ENCODE results near the gene HOXD12.

Gene HOXD12

GRCh38 chr2:176105078-176105729, 5.6 kb downstream of the HOXD12 start:
- DNase-seq (ENCODE audit: low read depth, low spot score) = no peak

DNA sequence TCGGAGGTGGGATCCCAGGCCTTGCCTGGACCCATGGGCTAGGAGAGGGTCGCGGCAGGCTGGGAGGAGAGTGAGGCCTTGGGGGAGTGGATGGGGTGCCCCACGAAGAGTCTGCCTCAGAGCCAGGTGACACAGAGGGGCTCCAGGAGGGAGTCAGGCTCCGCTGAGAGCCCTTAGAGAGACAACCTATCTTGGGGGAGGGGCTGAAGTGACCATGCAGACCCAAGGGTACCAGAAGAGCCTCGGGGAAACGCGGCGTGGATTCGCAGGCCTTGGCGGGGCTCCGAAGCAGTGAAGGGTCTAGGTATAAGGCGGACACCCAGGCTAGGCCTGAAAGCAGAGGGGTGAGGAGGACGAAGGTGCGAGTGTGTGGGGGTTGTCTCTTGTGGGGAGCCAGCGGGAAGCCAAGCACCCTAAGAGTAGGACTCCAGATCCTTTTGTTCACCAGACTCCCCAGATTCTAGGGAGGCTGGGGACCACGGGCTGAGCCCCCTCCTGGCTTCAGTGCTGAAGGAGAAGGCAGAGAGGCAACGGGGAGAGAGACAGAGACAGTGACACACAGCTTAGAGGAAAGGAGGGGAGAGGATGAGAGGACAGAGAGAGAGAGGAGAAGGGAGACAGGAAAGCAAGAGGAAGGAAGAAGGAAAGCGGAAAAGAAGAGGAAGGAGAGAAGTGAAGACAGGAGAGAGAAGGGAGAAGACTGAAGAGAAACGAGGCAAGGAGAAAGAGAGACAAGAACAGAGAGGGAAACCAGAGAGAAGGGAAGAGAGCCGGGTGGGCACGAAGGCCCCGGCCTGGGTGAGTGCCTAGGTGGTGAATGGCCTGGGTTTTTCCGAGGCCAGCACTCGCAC, 6.4 kb downstream of the HOXD12 start:
- no peak for DNase-seq (ENCODE audit: low read depth, low spot score)

DNA sequence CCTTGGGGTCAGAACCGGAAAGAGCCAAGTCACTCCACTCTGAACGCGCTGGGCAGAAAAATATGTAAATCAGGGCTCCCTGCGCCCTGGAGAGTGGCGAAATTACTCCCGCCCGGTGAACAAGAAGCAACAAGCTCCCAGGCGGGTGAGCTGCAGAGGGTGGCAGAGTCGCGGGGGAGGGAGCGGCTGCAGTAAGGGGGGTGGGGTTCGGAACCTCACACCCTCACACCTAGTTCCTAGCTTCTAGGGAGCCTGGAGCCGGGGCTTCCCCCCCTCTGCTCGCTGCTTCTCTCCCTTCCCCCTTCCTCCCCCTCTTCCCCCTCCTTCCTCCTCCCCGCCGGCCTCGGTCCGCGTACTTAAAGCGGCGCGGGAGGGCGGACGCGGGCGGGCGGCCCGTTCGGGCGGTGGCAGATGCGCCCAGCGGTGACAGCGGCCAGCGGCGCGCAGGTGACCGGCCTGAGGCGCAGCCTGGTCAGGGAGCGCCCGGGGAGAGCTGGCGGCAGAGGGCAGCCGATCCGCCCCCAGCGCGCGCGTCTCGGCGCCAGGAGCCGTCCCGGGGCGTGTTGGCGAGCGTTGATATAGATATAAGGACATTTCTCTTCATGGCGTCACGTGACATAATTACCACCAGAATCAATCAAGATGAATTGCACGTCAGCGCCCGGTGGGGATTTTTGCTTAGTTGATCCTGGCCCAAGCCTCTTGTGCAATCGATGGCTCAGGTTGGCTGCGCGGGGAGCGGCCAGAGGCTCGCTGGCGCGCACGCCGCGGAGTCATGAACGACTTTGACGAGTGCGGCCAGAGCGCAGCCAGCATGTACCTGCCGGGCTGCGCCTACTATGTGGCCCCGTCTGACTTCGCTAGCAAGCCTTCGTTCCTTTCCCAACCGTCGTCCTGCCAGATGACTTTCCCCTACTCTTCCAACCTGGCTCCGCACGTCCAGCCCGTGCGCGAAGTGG, 7.3 kb downstream of the HOXD12 start, which contains the start of gene HOXD11:
TSS of gene HOXD11 (plus strand) at position 700 of the 959 bp plus-strand sequence. CDS start at position 776, 76 bp downstream.
- no peak for DNase-seq (ENCODE audit: low read depth, low spot score)

DNA sequence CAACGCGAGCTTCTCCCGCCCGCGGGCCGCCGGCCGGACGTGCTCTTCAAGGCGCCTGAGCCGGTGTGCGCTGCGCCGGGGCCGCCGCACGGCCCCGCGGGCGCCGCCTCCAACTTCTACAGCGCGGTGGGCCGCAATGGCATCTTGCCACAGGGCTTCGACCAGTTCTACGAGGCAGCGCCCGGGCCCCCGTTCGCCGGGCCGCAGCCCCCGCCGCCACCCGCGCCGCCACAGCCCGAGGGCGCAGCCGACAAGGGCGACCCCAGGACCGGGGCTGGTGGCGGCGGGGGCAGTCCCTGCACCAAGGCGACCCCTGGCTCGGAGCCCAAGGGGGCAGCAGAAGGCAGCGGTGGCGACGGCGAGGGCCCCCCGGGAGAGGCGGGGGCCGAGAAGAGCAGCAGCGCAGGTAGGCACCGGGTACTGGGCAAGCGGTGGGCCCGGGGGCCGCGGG, 8.2 kb downstream of the HOXD12 start:
- no peak for DNase-seq (ENCODE audit: low read depth, low spot score)

- no peak for DNase-seq (ENCODE audit: low read depth, low spot score)
Measured at GRCh38 chr2:176109192-176109901, 9.8 kb downstream of the HOXD12 start.

GRCh38 chr2:176109946-176110345, 10.4 kb downstream of the HOXD12 start:
- DNase-seq (ENCODE audit: low read depth, low spot score) = no peak

GRCh38 chr2:176110415-176111308, 11.1 kb downstream of the HOXD12 start:
- no peak for DNase-seq (ENCODE audit: low read depth, low spot score)

GRCh38 chr2:176111309-176111663, 11.7 kb downstream of the HOXD12 start:
- no peak for DNase-seq (ENCODE audit: low read depth, low spot score)

GRCh38 chr2:176111846-176112374, 12.3 kb downstream of the HOXD12 start:
- no peak for DNase-seq (ENCODE audit: low read depth, low spot score)

- no peak for DNase-seq (ENCODE audit: low read depth, low spot score)
Measured at GRCh38 chr2:176112375-176113302, 13.0 kb downstream of the HOXD12 start.

- DNase-seq (ENCODE audit: low read depth, low spot score) = no peak
Measured at GRCh38 chr2:176114120-176114929, 14.7 kb downstream of the HOXD12 start.

- no peak for DNase-seq (ENCODE audit: low read depth, low spot score)
Measured at GRCh38 chr2:176114930-176115625, 15.5 kb downstream of the HOXD12 start.

DNA sequence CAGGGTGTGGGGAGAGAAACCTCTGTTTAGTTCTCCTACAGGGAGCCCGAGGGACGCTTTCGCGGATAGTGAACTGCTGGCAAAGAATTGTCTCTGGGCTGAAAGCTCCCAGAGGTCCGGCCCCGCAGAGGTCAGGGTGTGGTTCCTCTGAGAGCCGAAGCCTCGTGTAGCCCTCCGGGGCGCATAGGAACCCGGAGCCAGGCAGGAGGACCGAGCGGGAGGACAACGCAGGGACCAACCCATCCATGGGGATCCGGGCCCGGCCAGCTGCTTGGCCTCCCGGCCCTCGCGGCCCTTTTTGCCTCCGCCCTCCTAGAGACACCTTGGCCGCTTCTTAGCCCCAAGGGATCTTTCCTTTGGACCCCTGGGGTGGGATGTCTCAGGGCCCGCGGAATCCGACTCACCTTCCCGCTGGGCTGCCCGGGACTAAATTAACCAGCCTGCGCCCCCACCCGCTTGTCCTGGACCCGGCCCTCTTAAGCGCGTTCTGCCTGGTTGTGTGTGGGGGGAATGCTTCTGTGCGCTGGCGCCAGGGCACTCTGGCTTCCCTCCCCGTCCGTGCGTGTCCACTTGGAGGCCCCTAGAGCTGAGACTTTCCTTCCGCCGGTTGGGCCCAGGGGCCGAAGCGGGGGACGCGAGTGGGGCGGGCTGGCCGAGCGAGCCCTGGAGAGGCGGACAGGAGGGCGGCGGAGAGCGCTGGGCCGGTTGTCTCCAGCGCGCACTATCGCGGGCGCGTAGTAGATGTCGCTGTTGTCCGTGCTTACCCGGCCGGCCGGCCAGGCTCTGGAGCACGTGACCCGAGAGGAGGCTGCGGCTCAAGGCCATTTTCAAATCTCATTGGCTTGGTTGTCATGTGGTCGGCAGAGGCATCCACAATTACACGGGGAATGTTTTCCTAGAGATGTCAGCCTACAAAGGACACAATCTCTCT, 16.6 kb downstream of the HOXD12 start, which contains the start of gene HOXD10:
TSS of gene HOXD10 (plus strand) at position 896 of the 931 bp plus-strand sequence. CDS start 56 bp downstream, outside the sequence.
- DNase-seq (ENCODE audit: low read depth, low spot score) = no peak

DNA sequence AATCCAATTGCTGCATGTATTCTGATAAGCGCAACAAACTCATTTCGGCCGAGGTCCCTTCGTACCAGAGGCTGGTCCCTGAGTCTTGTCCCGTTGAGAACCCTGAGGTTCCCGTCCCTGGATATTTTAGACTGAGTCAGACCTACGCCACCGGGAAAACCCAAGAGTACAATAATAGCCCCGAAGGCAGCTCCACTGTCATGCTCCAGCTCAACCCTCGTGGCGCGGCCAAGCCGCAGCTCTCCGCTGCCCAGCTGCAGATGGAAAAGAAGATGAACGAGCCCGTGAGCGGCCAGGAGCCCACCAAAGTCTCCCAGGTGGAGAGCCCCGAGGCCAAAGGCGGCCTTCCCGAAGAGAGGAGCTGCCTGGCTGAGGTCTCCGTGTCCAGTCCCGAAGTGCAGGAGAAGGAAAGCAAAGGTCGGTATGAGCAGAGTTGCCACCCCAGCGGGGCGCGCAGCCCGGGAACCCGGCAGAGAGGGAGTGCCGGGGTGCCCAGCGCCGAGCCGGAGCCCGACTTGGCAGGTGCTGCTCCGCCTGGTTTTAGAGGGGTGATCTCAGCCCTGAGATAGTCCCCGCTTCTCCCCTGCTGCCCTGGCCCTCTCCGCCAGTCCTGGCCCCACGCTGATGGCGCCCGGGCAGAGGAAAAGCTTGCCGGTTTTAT, 17.7 kb downstream of the HOXD12 start:
- no peak for DNase-seq (ENCODE audit: low read depth, low spot score)

DNA sequence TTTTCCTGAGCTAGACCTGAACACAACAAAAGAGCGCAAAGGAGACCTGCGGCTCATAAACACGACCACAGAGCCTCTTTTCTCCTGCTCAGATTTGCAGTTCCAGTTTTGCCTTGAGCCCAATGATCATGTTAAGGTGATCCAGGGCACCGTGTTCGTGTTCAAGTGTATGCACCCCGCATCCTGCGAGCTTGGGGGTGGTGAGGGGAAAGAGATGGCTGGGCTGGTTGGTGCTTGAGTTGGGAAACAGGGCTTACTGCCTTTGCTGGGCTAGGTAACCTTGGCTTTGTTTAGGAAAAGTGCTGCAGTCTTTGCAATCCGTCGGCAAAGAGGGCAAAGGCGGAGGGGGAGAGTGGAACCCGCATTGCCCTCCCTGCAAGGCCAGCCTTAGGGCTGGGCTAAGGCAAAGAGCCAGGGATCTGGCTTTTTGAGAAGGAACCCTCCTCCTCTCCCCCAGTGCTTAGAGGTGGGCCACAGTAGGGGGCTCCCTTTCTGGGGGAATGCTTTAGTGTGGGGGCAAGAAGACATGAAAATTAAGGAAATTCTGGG, 18.3 kb downstream of the HOXD12 start:
- no peak for DNase-seq (ENCODE audit: low read depth, low spot score)
